ENCODE measurements around the gene GNAQ. TPM values are rescaled to one million over a fixed set of nuclear protein-coding genes. Genes with fewer than 3 reads are reported as not detected.

The GNAQ gene
- total and polyA plus RNA-seq, 2 of the 13 experiments (the other 11 are each of a cell fraction or from before 2014, with no cell fraction given), result 16.5 to 17.7 TPM

- Histone ChIP-seq H3K4me3 (replicated peaks in 1 of 3; ENCODE audit: insufficient read depth in 1 of 3, low read depth in 2 of 3, low read length in 3 of 3) (peak overlapping the region in 1 of 3 experiments; percentile 29; a peak in 1 of 6 replicates), H3K27ac (ENCODE audit: extremely low read length, insufficient read depth, low read length) (no peak overlapping the region), H3K4me2 (ENCODE audit: low read depth, low read length) (peak overlapping the region; percentile 73), H3K4me1 (ENCODE audit: insufficient read depth, low read length) (peaks cover 26% of the 10 kb centered on the region), H3K36me3 (replicated peaks in 1 of 2; ENCODE audit: control insufficient read depth in 1 of 2, insufficient read depth in 2 of 2, low read length in 2 of 2) (no peaks in the 10 kb centered on the region), H3K9me3 (ENCODE audit: low read length) (no peaks in the 10 kb centered on the region), H4K20me1 (ENCODE audit: insufficient read depth, low read length) (no peaks in the 10 kb centered on the region), H3K79me2 (ENCODE audit: insufficient read depth, low read length) (peaks cover 6% of the 10 kb centered on the region), H3K9ac (ENCODE audit: insufficient read depth, low read depth, low read length) (no peak overlapping the region), H2AFZ (ENCODE audit: low read length) (peak overlapping the region; percentile 47), H3K27me3 (ENCODE audit: control insufficient read depth in 1 of 2, insufficient read depth in 2 of 2, low read length in 2 of 2) (peaks cover 1 to 7% of the 10 kb centered on the region in 2 experiments; a peak in 3 of 5 replicates)
- peak; percentile 13; the same call in 1 of the 3 replicates for ATAC-seq
- ChIA-PET POLR2A (interaction anchor here (1.2 kb wide), 1 partner anchor 10 kb away, joined by 3 read pairs; no protein-coding TSS in a partner anchor), CTCF (ENCODE audit: low intra/inter-chr PET ratio, low total read pairs) (interaction anchor here (1.3 to 2.9 kb wide), 2 partner anchors 59 to 279 kb away, joined by 5 to 20 read pairs; no protein-coding TSS in a partner anchor)
- peak; percentile 76 for FAIRE-seq
- peak; percentile 69 for DNase-seq (ENCODE audit: low spot score)
- WGBS (ENCODE audit: low lambda C conversion rate), result 10% methylated on average over 10 of the region's 10 CpGs
- TF ChIP-seq ZNF383 (CRISPR knock-in tag; IDR thresholded peaks at IDR 0.05; ENCODE audit: borderline replicate concordance), result no peak
- TF ChIP-seq STAG1 (CRISPR knock-in tag; IDR thresholded peaks at IDR 0.05), result peak; percentile 83
- no peak for TF ChIP-seq ZNF451 (CRISPR knock-in tag; IDR thresholded peaks at IDR 0.05)
- TF ChIP-seq SMC3 (IDR thresholded peaks at IDR 0.05; ENCODE audit: low read length), result peak; percentile 81
- no peak for TF ChIP-seq ZFP41 (CRISPR knock-in tag; IDR thresholded peaks at IDR 0.05; ENCODE audit: borderline replicate concordance)
- TF ChIP-seq TEAD3 (CRISPR knock-in tag; optimal IDR thresholded peaks at IDR 0.05; ENCODE audit: borderline replicate concordance), result peak; percentile 28
- TF ChIP-seq NCOA2 (CRISPR knock-in tag; IDR thresholded peaks at IDR 0.05), result 0 out of 2 replicates have a peak, but pooled peaks have one; percentile 13
- TF ChIP-seq STAT5B (CRISPR knock-in tag; IDR thresholded peaks at IDR 0.05), result no peak
- TF ChIP-seq MED1 (CRISPR knock-in tag; IDR thresholded peaks at IDR 0.05), result no peak
- TF ChIP-seq XRCC5 (optimal IDR thresholded peaks at IDR 0.05; ENCODE audit: low read length), result peak; percentile 35
- TF ChIP-seq SAP130 (CRISPR knock-in tag; IDR thresholded peaks at IDR 0.05; ENCODE audit: low read depth), result peak; percentile 26; the same call in 1 of the 2 replicates
- peak; percentile 81 for TF ChIP-seq RAD21 (CRISPR knock-in tag; IDR thresholded peaks at IDR 0.05)
- no peak for TF ChIP-seq FOXO1 (CRISPR knock-in tag; IDR thresholded peaks at IDR 0.05)
- TF ChIP-seq, protein P1, sequence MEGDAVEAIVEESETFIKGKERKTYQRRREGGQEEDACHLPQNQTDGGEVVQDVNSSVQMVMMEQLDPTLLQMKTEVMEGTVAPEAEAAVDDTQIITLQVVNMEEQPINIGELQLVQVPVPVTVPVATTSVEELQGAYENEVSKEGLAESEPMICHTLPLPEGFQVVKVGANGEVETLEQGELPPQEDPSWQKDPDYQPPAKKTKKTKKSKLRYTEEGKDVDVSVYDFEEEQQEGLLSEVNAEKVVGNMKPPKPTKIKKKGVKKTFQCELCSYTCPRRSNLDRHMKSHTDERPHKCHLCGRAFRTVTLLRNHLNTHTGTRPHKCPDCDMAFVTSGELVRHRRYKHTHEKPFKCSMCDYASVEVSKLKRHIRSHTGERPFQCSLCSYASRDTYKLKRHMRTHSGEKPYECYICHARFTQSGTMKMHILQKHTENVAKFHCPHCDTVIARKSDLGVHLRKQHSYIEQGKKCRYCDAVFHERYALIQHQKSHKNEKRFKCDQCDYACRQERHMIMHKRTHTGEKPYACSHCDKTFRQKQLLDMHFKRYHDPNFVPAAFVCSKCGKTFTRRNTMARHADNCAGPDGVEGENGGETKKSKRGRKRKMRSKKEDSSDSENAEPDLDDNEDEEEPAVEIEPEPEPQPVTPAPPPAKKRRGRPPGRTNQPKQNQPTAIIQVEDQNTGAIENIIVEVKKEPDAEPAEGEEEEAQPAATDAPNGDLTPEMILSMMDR (CRISPR knock-in tag; IDR thresholded peaks at IDR 0.05), result peak; percentile 83
- TF ChIP-seq ZNF280B (CRISPR knock-in tag; IDR thresholded peaks at IDR 0.05; ENCODE audit: borderline replicate concordance), result no peak
- TF ChIP-seq ELF3 (CRISPR knock-in tag; IDR thresholded peaks at IDR 0.05), result peak; percentile 22; the same call in 1 of the 2 replicates
- in situ Hi-C loops (cut with HindIII; ENCODE audit: extremely low pct_ligation_motif_present, low pct_unique_long_range_greater_than_20kb), result loop anchor here (10.0 kb wide), 1 partner anchor 179 kb away; no protein-coding TSS in a partner anchor
- no TSS peak for BruUV-seq (replicated peaks)
- intact Hi-C loops (cut with micrococcal nuclease; ENCODE audit: unreplicated experiment), result loop anchor here (1.0 to 10.0 kb wide), 3 partner anchors 58 to 603 kb away; partner anchors contain the start of gene PSAT1
Observed at GRCh38 chr9:78035383-78035993, 3.9 kb upstream of the GNAQ start.

All from HepG2 (cell line).